ENCODE measurements around the gene RBM19. TPM values are rescaled to one million over a fixed set of nuclear protein-coding genes. Genes with fewer than 3 reads are reported as not detected.

RBM19 gene
- polyA plus RNA-seq, 4 donors, result 23.4 to 43.1 (median 33.5) TPM

- no peak for DNase-seq (ENCODE audit: low read depth in 4 of 4, low spot score in 2 of 4)
Observed at GRCh38 chr12:113794774-113795173, 171.4 kb downstream of the RBM19 start.

GRCh38 chr12:113793250-113793649 is 172.9 kb downstream of the RBM19 start:
- DNase-seq (ENCODE audit: low read depth in 4 of 4, low spot score in 2 of 4), result no peak

- DNase-seq (ENCODE audit: low read depth in 4 of 4, low spot score in 2 of 4), result no peak
Observed at GRCh38 chr12:113792450-113792849, 173.7 kb downstream of the RBM19 start.

- DNase-seq (ENCODE audit: low read depth in 4 of 4, low spot score in 2 of 4), result no peak
Observed at GRCh38 chr12:113788020-113788856, 177.9 kb downstream of the RBM19 start.

GRCh38 chr12:113786107-113786506 is 180.0 kb downstream of the RBM19 start:
- no peak for DNase-seq (ENCODE audit: low read depth in 4 of 4, low spot score in 2 of 4)

GRCh38 chr12:113783811-113784210 is 182.3 kb downstream of the RBM19 start:
- DNase-seq (ENCODE audit: low read depth in 4 of 4, low spot score in 2 of 4), result no peak

DNA sequence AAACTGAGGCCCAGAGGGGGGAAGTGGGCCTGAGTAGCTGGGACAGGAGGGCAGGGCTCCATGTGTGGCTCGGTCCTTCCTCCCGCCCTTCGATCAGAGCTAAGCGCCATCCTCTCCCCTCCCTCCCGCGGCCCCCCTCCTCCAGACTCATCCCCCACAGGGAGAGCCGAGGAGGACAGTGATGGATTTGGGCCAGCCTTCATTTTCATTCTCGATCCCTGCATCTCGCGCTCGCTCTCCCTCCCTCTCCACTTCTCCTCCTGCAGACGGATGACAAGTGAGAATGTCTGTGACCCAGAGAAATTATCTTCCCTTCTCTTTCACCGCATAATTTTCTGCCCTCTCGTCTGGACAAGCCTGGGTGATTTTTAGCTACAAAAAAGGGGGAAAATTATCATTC is 183.3 kb downstream of the RBM19 start:
- DNase-seq (ENCODE audit: low read depth in 4 of 4, low spot score in 2 of 4), result no peak

GRCh38 chr12:113781415-113782198 is 184.5 kb downstream of the RBM19 start:
- no peak for DNase-seq (ENCODE audit: low read depth in 4 of 4, low spot score in 2 of 4)

DNA sequence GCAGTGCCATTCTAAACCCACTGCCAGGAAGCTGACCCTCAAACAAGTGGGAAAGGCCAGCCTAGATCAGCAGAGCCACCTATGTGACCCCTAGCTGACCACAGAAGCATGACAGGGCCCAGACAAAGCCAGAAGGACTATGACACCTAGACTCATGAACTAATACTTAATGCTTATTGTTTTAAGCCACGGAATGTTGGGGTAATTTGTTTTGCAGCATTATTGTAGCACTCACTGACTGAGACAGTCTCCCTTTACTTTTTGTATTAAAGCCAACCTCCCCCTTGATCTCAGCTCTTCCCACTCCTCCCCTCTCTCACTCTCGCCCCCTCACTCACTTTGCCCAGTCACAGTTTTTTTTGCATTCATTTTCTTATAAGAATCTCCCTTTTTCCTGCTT is 186.4 kb downstream of the RBM19 start:
- no peak for DNase-seq (ENCODE audit: low read depth in 4 of 4, low spot score in 2 of 4)

DNA sequence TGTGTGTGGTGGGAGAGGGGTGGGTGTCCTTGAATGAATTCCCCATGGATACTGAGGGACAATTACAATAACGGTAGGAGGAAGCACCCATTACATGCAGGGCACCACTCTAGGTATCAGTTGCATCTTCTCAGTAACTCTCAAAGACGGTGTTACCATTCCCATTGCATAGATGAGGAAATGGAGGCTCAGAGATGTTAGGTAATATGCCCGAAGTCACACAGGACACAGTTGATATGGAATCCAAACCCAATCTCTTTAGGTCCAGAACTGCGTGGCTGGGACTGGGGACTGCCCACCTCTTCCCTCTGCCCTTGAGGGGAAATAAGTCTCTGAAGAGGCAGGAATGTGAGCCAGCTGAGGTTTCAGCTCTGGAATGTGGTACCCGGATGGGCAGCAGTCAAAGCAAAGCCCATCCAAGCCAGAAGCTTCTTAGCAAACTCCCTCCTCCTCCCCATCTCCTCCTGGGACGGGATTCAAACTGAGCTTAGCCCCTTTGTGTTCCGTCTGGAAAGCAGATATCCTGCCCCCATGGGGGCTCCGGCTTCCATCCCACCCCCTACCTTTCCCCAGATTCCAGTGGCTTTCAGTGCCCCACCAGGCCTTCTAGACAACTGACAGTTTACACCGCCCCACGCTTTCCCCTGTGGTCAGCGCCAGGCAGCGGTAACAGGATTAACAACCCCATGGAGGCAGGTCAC is 187.5 kb downstream of the RBM19 start:
- no peak for DNase-seq (ENCODE audit: low read depth in 4 of 4, low spot score in 2 of 4)

DNA sequence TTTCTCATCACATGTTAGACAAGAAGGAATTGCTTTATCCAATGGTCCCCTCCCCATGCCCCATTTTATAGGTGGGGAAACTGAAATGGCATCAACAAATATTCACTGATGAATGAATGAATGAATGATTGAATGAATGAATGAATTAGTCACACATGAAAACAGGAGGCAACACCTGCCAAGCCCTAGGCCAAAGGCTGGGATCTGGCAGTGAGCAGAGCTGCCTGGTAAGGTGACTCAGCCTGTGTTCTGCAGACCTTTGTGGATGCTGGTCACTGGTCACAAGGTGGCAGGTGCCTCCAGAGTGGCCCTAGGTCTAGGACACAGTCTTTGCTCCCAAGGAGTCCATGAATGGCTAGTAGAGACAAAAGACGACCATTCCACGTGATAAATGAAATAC is 188.4 kb downstream of the RBM19 start:
- DNase-seq (ENCODE audit: low read depth in 4 of 4, low spot score in 2 of 4), result no peak

DNA sequence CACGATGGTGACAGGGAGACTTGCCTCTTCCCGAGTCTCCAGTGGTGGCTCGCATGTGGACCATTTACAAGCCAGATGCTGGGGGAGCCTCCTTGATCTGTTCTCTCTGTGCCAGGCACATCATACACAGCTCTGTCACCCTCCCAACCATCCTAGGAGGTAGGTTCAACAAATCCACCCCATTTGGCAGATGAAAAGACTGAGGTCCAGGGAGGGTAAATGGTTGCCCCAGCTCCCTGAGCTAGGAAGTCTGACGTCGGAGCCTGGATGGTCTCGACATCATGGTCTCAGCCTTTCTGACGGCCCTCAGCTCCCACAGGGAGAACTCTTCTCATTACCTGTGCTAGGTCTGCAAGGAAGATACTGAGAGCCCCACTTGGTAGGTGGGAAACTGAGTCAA is 189.6 kb downstream of the RBM19 start:
- no peak for DNase-seq (ENCODE audit: low read depth in 4 of 4, low spot score in 2 of 4)

GRCh38 chr12:113774526-113774925 is 191.6 kb downstream of the RBM19 start:
- DNase-seq (ENCODE audit: low read depth in 4 of 4, low spot score in 2 of 4), result no peak

GRCh38 chr12:113772505-113773030 is 193.6 kb downstream of the RBM19 start:
- DNase-seq (ENCODE audit: low read depth in 4 of 4, low spot score in 2 of 4), result no peak

DNA sequence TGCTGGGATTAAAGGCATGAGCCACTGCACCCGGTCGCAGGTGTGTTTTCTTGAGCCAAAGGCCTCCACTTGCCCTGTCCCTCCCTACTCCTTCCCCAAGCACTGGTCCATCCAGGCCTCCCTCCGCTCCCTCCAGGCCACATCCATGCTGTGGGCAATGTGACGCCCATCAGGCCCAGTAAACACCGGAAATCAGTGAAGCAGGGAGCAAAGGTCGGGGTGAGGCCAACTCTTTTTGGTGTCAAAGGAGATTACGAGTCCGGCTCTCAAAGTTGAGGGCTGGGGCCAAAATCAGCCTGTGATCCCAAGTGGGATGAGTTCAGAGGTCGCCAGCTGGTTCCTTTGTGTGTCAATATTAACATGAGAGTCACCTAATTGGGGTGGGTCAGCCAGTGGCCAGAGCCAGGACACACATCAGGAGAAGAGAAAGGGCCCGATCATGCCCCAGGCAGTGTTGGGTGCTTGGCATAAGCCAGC is 195.7 kb downstream of the RBM19 start:
- no peak for DNase-seq (ENCODE audit: low read depth in 4 of 4, low spot score in 2 of 4)

DNA sequence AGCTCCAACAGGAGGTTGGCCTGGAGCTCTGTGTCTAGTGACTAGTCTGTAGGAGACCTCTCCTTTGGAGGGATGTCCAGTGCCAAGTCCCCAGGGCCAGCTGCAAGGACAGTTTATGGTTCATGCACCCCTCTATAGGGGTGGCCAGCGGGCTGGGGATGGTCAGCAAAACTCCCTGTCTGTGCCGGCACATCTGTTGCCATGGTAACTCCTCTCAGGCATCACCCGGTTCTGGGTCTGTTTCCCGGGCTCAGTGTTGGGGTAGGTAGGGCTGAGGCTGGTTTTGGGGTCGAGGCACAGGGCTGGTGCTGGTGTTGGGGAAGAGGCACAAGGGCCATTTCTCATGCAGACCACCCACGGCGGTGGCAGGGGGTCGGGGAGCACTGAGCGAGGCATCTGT is 196.8 kb downstream of the RBM19 start:
- DNase-seq (ENCODE audit: low read depth in 4 of 4, low spot score in 2 of 4), result no peak

DNA sequence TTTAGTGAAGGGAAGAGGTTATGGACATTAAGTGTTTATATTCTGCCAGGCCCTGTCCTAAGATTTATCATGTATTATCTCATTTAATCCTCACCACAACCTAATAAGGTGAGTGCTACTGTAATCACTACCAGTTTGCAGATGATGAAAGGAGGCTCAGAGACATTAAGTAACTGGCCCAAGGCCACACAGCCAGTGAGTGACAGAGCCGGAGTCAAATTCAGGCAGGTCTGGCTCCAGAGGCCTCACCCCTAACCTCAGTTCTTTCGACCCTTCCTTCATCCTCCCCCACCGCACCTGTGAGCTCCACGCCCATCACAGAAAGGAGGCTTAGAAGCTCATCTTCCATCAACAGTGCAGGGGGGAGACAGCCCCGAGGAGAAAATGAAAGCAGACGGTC is 197.3 kb downstream of the RBM19 start:
- DNase-seq (ENCODE audit: low read depth in 4 of 4, low spot score in 2 of 4), result no peak

GRCh38 chr12:113766879-113767878 is 198.9 kb downstream of the RBM19 start:
- no peak for DNase-seq (ENCODE audit: low read depth in 4 of 4, low spot score in 2 of 4)
